GM18951 (cell line): ENCODE data around the gene CTIF.
"Not testable (repeated sequence)": the region's sequence is repeated elsewhere in the genome, so short reads cannot be mapped to it uniquely, and the experiment has no call there.

Experiments
- POLR2A ChIP-seq: IDR thresholded peaks from 4 replicates; pipeline ENCODE4 v1.6.1; 2011; ENCODE audit warnings: mild to moderate bottlenecking; ENCODE audit not compliant: insufficient read length, insufficient read depth; ENCODE audit errors: extremely low read depth
- in situ Hi-C: fragments of 300-500 bp; cut with MboI; formaldehyde crosslinking; loops from one replicate; pipeline ENCODE4 v1.12.0; 2022; ENCODE audit warnings: low sequenced_read_pairs, mixed read lengths, inconsistent platforms; ENCODE audit not compliant: unreplicated experiment

The CTIF gene

DNA sequence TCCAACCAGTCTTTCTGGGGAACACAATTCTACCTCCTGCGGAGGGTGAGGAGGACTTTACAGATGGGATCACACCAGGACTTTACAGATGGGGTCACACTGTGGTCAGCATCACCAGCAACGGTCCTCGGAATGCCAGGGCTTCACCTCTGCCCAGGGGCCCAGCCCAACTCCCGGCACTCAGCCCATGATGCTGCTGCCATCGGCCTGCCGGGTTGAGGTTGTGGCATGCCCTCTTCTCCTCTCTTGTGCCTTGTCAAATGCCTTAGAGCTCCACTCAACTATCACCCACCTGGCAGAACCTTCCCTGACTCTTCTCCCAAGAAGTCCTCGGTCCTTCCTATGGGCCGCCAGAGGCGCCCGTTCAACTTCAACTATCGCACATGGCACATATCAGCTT is 166.7 kb downstream of the CTIF start:
- in situ Hi-C loops: no loop called here
- no peak for TF ChIP-seq POLR2A

DNA sequence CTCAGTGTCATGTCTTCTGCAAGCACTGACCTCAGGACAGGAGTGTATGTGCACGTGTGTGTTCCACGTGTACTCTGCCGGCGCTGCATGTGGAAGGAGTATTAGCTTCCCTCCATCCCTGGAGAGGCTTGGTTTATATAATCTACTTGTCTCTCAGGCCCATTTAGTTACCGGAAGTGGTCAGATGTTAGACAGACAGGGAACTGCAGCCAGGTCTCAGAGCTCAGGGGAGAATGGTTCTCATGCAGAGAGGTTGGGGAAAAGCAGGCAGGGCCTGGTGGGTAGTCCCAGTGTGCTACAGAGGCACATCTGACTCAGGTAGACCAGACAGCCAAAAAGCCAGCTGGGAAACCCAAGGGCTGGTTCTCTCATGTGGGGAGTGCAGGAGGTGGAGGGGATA is 167.9 kb downstream of the CTIF start:
- in situ Hi-C loops: no loop called here
- no peak for TF ChIP-seq POLR2A

- in situ Hi-C loops: no loop called here
- no peak for TF ChIP-seq POLR2A
Measured at GRCh38 chr18:48707636-48708296, 168.9 kb downstream of the CTIF start.

DNA sequence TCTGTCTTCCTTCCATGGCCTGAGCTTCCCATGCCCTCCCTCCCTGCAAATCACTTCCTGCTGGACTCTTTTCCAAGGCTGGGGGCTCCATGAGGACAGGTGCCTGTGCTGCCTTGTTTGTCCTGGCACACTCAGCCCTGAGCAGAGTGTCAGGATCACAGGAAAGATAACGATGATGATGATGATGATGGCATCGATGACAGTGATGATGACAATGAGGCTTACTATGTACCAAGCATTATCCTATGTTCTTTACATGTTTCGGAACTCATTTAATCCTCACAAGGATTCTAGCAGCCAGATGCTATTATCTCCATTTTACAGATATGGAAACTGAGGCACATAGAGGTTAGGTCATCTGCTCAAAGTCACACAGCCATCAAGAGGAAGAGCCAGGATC is 170.0 kb downstream of the CTIF start:
- in situ Hi-C loops: no loop called here
- no peak for TF ChIP-seq POLR2A

- no peak for TF ChIP-seq POLR2A
- in situ Hi-C loops: no loop called here
Measured at GRCh38 chr18:48709371-48710062, 170.7 kb downstream of the CTIF start.

DNA sequence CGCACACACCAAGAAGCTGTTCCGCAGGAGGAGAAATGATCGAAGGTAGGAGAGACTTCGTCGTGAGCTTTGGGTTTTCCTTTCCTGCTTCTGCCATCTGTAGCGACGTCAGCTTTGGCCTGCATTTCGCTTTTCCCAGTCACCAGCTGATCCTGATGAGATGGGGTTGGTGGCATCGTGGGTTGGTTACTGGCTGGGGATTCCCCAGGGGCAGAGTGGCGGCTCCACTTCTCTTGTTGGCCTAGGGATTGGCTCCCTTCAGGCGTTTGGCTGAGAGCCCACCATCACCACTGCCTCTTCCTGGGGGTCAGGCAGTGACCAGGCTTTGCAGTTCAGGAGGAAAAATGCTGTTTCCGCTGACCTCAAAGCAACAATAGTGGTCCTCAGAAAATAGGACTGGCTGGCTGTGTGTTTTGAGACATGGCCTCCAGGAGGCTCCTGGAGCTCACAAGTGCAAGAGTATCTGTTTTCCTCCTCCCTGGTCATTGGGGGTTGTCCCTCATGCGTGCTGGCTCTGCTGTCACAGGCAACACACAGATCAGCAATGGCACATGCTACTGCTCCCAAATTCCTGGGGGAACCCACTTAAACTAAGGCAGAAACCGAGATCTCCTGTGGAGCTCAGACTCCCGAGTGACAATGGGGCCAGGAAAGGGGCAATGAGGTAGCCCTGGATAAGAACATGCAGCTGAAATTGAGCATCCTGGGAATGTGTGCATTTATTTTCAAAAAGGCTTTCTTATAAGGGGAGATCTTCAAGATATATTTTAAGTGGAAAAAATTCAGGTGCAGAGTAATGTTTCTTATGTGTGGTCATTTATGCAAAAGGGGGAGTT is 173.0 kb downstream of the CTIF start:
- in situ Hi-C loops: no loop called here
- no peak for TF ChIP-seq POLR2A

GRCh38 chr18:48713309-48713708 is 174.5 kb downstream of the CTIF start:
- TF ChIP-seq POLR2A: no peak
- in situ Hi-C loops: no loop called here

GRCh38 chr18:48714873-48715272 is 176.0 kb downstream of the CTIF start:
- in situ Hi-C loops: no loop called here
- TF ChIP-seq POLR2A: no peak

- in situ Hi-C loops: no loop called here
- TF ChIP-seq POLR2A: no peak
Measured at GRCh38 chr18:48715711-48716361, 177.0 kb downstream of the CTIF start.

- in situ Hi-C loops: not testable (repeated sequence)
Measured at GRCh38 chr18:48717227-48717626, 178.4 kb downstream of the CTIF start.

DNA sequence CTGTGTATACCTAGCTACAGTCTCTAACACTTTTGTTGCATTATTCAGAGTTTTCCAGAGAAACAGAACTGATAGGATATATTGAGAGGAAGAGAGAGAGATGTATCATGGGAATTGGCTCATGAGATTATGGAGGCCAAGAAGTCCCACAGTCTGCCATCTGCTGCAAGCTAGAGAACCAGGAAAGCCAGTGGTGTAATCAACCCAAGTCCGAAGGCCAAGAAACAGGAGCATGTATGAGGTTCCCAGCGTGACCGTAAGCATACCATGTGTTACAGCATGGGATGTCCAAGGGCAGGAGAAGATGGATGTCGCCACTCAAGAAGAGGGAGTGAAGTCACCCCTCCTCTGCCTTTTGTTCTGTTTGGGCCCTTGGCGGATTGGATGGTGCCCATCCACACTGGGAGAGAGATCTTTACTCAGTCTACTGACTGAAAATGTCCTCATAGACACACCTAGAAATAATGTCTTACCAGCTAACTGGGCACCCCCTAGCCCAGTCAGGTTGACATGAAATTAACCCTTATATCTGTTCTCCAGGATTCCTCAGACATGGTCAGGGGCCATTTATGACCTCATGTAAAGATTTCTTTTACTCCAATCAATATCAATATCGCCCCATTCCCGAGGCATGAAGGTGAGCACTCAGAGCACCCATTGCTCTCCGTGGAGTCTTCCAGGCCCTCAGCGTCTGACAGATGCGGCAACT is 179.6 kb downstream of the CTIF start:
- TF ChIP-seq POLR2A: no peak
- in situ Hi-C loops: no loop called here

DNA sequence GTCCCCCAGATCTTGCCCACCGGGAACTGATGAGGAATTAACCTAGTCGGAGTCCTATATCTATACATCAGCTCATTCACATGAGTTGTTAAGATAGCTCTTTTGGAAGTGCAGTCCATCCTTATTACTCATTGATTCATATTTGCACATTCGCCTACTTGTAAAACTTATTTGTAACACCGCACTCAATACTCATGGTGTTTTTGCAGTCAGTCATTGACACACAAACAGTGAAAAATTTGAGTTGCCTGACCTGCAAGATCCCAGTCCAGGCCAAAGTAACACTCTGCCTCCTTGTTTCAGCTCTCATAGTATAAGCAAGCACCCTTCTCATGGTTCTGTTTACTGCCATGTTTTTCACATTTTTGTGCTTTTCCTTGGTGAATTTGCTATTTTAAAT is 180.6 kb downstream of the CTIF start:
- TF ChIP-seq POLR2A: no peak
- in situ Hi-C loops: no loop called here
